B cell (primary cell): ENCODE measurements around the gene SLC19A1. TPM values are rescaled to one million over a fixed set of nuclear protein-coding genes. Genes with fewer than 3 reads are reported as not detected.

Experiments
- ATAC-seq: fragments of 200-7000 bp; cut with Tn5 transposase; one replicate; pipeline ENCODE4 v1.10.0; 2021; ENCODE audit warnings: low read depth, mild to moderate bottlenecking, moderate number of reproducible peaks, moderate library complexity
- CTCF ChIA-PET: fragments of 350-600 bp; sonication (Branson Sonifier 250); formaldehyde crosslinking; loops from one replicate; lab custom pipeline; 2021; ENCODE audit warnings: antibody characterized with exemption, inconsistent platforms; lab: Charles Lee
- POLR2A ChIA-PET: fragments of 350-600 bp; sonication (Branson Sonifier 250); formaldehyde crosslinking; loops from one replicate; lab custom pipeline; 2021; ENCODE audit warnings: antibody characterized with exemption; lab: Charles Lee
- DNase-seq: peaks from one replicate; pipeline ENCODE4 v3.0.0; 2013
- H2AFZ ChIP-seq: 2 replicates; pipeline ENCODE4 v1.6.1; 2012; ENCODE audit warnings: mild to moderate bottlenecking, low read depth, low read length; ENCODE audit not compliant: insufficient read depth, poor library complexity, severe bottlenecking
- H3K27ac ChIP-seq, 2 donors: 1 replicate in 1 of 2; 2 replicates in 1 of 2; pipeline ENCODE4 v1.5.1; 2012 to 2013; ENCODE audit warnings: low read length in 2 of 2, mild to moderate bottlenecking in 2 of 2, moderate library complexity in 1 of 2
- H3K27me3 ChIP-seq, 4 experiments: fragments of 200-600 bp in 1 of 4; sonication (generic) in 1 of 4; replicated peaks in 1 of 4; 1 replicate in 2 of 4; 2 replicates in 2 of 4; pipeline versions ENCODE4 v1.6.1 to v1.7.0; 2013 to 2016; ENCODE audit warnings: low read length in 3 of 4, mild to moderate bottlenecking in 2 of 4, mixed read lengths in 1 of 4, moderate library complexity in 1 of 4; ENCODE audit not compliant: insufficient read depth in 4 of 4, control insufficient read depth in 3 of 4; ENCODE audit errors: control extremely low read depth in 1 of 4
- H3K36me3 ChIP-seq, 2 experiments: replicated peaks in 1 of 2; 1 replicate in 1 of 2; 2 replicates in 1 of 2; pipeline versions ENCODE4 v1.6.1 to v1.7.1; 2013; ENCODE audit warnings: low read length in 1 of 2; ENCODE audit not compliant: insufficient read depth in 2 of 2, control insufficient read depth in 1 of 2; ENCODE audit errors: control extremely low read depth in 1 of 2, extremely low read depth in 1 of 2
- H3K4me1 ChIP-seq, 2 donors: fragments of 200-600 bp in 1 of 2; sonication (generic) in 1 of 2; 1 replicate in 1 of 2; 2 replicates in 1 of 2; pipeline versions ENCODE4 v1.5.1 to v1.6.1; 2013 to 2017; ENCODE audit warnings: low read length in 2 of 2; ENCODE audit not compliant: control insufficient read depth in 2 of 2, insufficient read depth in 2 of 2
- H3K4me2 ChIP-seq: replicated peaks from 2 replicates; pipeline ENCODE3; 2012; ENCODE audit warnings: mild to moderate bottlenecking, low read depth, low read length; ENCODE audit not compliant: poor library complexity, severe bottlenecking
- H3K4me3 ChIP-seq, 5 experiments: fragments of 200-600 bp in 1 of 5; sonication (generic) in 1 of 5; 1 replicate in 3 of 5; 2 replicates in 2 of 5; pipeline versions ENCODE4 v1.5.1 to v1.7.0; 2011 to 2016; ENCODE audit warnings: low read length in 4 of 5, mild to moderate bottlenecking in 4 of 5, low read depth in 2 of 5, control low read depth in 1 of 5, moderate library complexity in 1 of 5; ENCODE audit not compliant: insufficient read depth in 1 of 5; ENCODE audit errors: control extremely low read depth in 1 of 5, extremely low read depth in 1 of 5
- H3K79me2 ChIP-seq: fragments of 200-600 bp; sonication (generic); one replicate; pipeline ENCODE4 v1.6.0; 2016; ENCODE audit warnings: low read length; ENCODE audit not compliant: control insufficient read depth, insufficient read depth
- H3K9ac ChIP-seq: fragments of 200-600 bp; sonication (generic); 2 replicates; pipeline ENCODE4 v1.6.1; 2017; ENCODE audit warnings: mild to moderate bottlenecking, low read length, moderate library complexity
- H3K9me3 ChIP-seq, 3 donors: one replicate each; pipeline versions ENCODE4 v1.6.1 to v1.7.1; 2013; ENCODE audit warnings: low read length in 2 of 3; ENCODE audit not compliant: control insufficient read depth in 2 of 3, insufficient read depth in 1 of 3; ENCODE audit errors: control extremely low read depth in 1 of 3
- H4K20me1 ChIP-seq: 2 replicates; pipeline ENCODE4 v1.6.0; 2012; ENCODE audit warnings: mild to moderate bottlenecking, low read length; ENCODE audit not compliant: insufficient read depth, control insufficient read depth, poor library complexity, severe bottlenecking
- H3K27ac Mint-ChIP-seq: one replicate; pipeline ENCODE4 v1.8.0; 2021; ENCODE audit warnings: mixed read lengths
- H3K27me3 Mint-ChIP-seq: one replicate; pipeline ENCODE4 v1.8.0; 2021; ENCODE audit warnings: mixed read lengths
- H3K4me1 Mint-ChIP-seq: one replicate; pipeline ENCODE4 v1.8.0; 2021; ENCODE audit warnings: mixed read lengths
- H3K4me3 Mint-ChIP-seq: one replicate; pipeline ENCODE4 v1.8.0; 2021; ENCODE audit warnings: mixed read lengths
- H3K9me3 Mint-ChIP-seq: one replicate; pipeline ENCODE4 v1.8.0; 2022; ENCODE audit warnings: mixed read lengths; ENCODE audit not compliant: insufficient read depth
- CTCF ChIP-seq: fragments of 200-600 bp; IDR thresholded peaks from one replicate; pipeline ENCODE4 v1.8.0; 2022; ENCODE audit warnings: antibody characterized with exemption, mild to moderate bottlenecking
- EZH2 ChIP-seq: IDR thresholded peaks from 2 replicates; pipeline ENCODE4 v1.6.1; 2012; ENCODE audit warnings: borderline replicate concordance, low read depth, mild to moderate bottlenecking, moderate library complexity, low read length; ENCODE audit not compliant: insufficient read depth, poor library complexity, severe bottlenecking
- WGBS: methylation state at CpG from one replicate; pipeline ENCODE4 v1.1.5; 2013; ENCODE audit warnings: missing lambda C conversion rate; ENCODE audit not compliant: insufficient coverage; 5-methylcytosine and 5-hydroxymethylcytosine counted together
- intact Hi-C: fragments of 100-400 bp; cut with micrococcal nuclease; formaldehyde crosslinking; loops from one replicate; pipeline ENCODE4 v1.10.0; 2022
- polyA plus RNA-seq: library from polyadenylated mRNA; depleted of rRNA; stranded (reverse); fragments of >200 nt; gene quantifications from 2 replicates; pipeline ENCODE4 v1.2.3, GENCODE V29; 2012
- total RNA-seq, 2 donors: library from RNA; stranded (reverse); fragments of 120-200 nt in 1 of 2; gene quantifications; 1 replicate in 1 of 2; 2 replicates in 1 of 2; pipeline versions ENCODE4 v1.2.3 to v1.2.4, GENCODE V29; 2013 to 2022

SLC19A1 gene
- total and polyA plus RNA-seq, 2 donors (not counting 1 experiment from before 2014, with no cell fraction given): 8.7 to 10.1 TPM

GRCh38 chr21:45506241-45506817 is 35.9 kb downstream of the SLC19A1 start:
- H3K79me2 ChIP-seq: no peaks in the 10 kb centered on the region
- H3K4me3 ChIP-seq: no peak overlapping the region
- Mint-ChIP-seq H3K4me3 (no peak overlapping the region), H3K27me3 (no peaks in the 10 kb centered on the region), H3K27ac (no peak overlapping the region), H3K9me3 (no peaks in the 10 kb centered on the region), H3K4me1 (no peaks in the 10 kb centered on the region)
- H3K27me3 ChIP-seq: no peaks in the 10 kb centered on the region
- H4K20me1 ChIP-seq: no peaks in the 10 kb centered on the region
- DNase-seq (no peak), ATAC-seq (no peak)
- TF ChIP-seq EZH2 (no peak), CTCF (no peak)
- no peak overlapping the region for H3K9ac ChIP-seq
- no peak overlapping the region for H3K27ac ChIP-seq
- H3K4me1 ChIP-seq: no peaks in the 10 kb centered on the region
- H3K9me3 ChIP-seq: no peaks in the 10 kb centered on the region
- WGBS: 84% methylated on average over 22 of the region's 22 CpGs
- intact Hi-C loops: no loop called here
- no peaks in the 10 kb centered on the region for H3K36me3 ChIP-seq
- no peak overlapping the region for H3K4me2 ChIP-seq
- no peak overlapping the region for H2AFZ ChIP-seq
- CTCF ChIA-PET: no interaction called here
- POLR2A ChIA-PET: no interaction called here

- no peak overlapping the region for H3K4me3 ChIP-seq
- no peak overlapping the region for H2AFZ ChIP-seq
- H3K27me3 Mint-ChIP-seq: no peaks in the 10 kb centered on the region
- CTCF ChIA-PET: no interaction called here
- no peak overlapping the region for H3K4me3 Mint-ChIP-seq
- H3K36me3 ChIP-seq: no peaks in the 10 kb centered on the region
- DNase-seq (no peak), ATAC-seq (no peak)
- no peaks in the 10 kb centered on the region for H3K79me2 ChIP-seq
- H3K4me1 Mint-ChIP-seq: no peaks in the 10 kb centered on the region
- H3K4me2 ChIP-seq: no peak overlapping the region
- 92% methylated on average over 32 of the region's 33 CpGs for WGBS
- intact Hi-C loops: no loop called here
- no peaks in the 10 kb centered on the region for H4K20me1 ChIP-seq
- no peaks in the 10 kb centered on the region for H3K27me3 ChIP-seq
- H3K9ac ChIP-seq: no peak overlapping the region
- no peaks in the 10 kb centered on the region for H3K4me1 ChIP-seq
- no peaks in the 10 kb centered on the region for H3K9me3 ChIP-seq
- no peak overlapping the region for H3K27ac Mint-ChIP-seq
- POLR2A ChIA-PET: no interaction called here
- H3K9me3 Mint-ChIP-seq: no peaks in the 10 kb centered on the region
- TF ChIP-seq CTCF (no peak), EZH2 (no peak)
- H3K27ac ChIP-seq: no peak overlapping the region
Observed at GRCh38 chr21:45505416-45506021, 36.7 kb downstream of the SLC19A1 start.
